ENCODE results near the gene MMP23B. TPM values are rescaled to one million over a fixed set of nuclear protein-coding genes. Genes with fewer than 3 reads are reported as not detected.

Gene MMP23B
- total RNA-seq, 1 donor from 2014 or later = 4.7 TPM

GRCh38 chr1:1609822-1610485 lies 22.0 kb upstream of the MMP23B start:
- DNase-seq (ENCODE audit: low spot score) = no peak
- H2AFZ ChIP-seq (replicated peaks) = no peak overlapping the region
- H3K79me2 ChIP-seq (ENCODE audit: low read depth) = peaks cover 18% of the 10 kb centered on the region
- no peaks in the 10 kb centered on the region for H3K27me3 ChIP-seq
- TF ChIP-seq CTCF (IDR thresholded peaks at IDR 0.05) = no peak
- TF ChIP-seq EZH2 (IDR thresholded peaks at IDR 0.05) = no peak
- no peak for TF ChIP-seq EZH2phosphoT487 (IDR thresholded peaks at IDR 0.05)
- peaks cover 11% of the 10 kb centered on the region for H3F3A ChIP-seq (ENCODE audit: low read depth)
- no peak overlapping the region for H3K4me2 ChIP-seq
- H3K9me3 Mint-ChIP-seq = no peaks in the 10 kb centered on the region
- H3K27ac ChIP-seq = no peak overlapping the region
- peaks cover 6% of the 10 kb centered on the region for H3K4me1 ChIP-seq
- H3K9ac ChIP-seq = no peak overlapping the region
- H3K4me3 Mint-ChIP-seq = no peak overlapping the region
- H3K4me3 ChIP-seq = no peak overlapping the region
- H3K9me3 ChIP-seq (ENCODE audit: low read depth) = no peaks in the 10 kb centered on the region
- peaks cover 2% of the 10 kb centered on the region for H3K27me3 Mint-ChIP-seq (ENCODE audit: insufficient read depth, low read depth)
- H4K20me1 ChIP-seq (ENCODE audit: low read depth) = peaks cover 18% of the 10 kb centered on the region
- H3K4me1 Mint-ChIP-seq = peaks cover 19% of the 10 kb centered on the region
- H3K27ac Mint-ChIP-seq = no peak overlapping the region
- no peaks in the 10 kb centered on the region for H3K36me3 ChIP-seq
- peaks cover 6% of the 10 kb centered on the region for H3K36me3 Mint-ChIP-seq

GRCh38 chr1:1610796-1611195 lies 21.2 kb upstream of the MMP23B start:
- H3K79me2 ChIP-seq (ENCODE audit: low read depth) = peaks cover 19% of the 10 kb centered on the region
- H3K27ac Mint-ChIP-seq = no peak overlapping the region

DNA sequence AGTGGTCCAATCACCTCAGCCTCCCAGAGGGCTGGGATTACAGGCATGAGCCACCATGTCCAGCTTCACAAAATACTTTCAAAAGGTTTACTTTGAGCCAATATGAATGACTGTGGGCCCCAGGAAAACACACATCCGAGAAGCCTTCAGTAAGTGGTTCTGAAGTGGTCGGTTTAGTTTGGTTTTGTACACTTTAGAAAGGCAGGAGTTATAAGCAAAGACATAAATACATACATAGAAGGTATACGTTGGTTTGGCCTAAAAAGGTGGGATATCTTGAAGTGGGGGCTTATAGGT lies 19.9 kb upstream of the MMP23B start:
- H3K27me3 ChIP-seq = no peaks in the 10 kb centered on the region
- no peaks in the 10 kb centered on the region for H3K36me3 ChIP-seq
- H3K4me3 ChIP-seq = no peak overlapping the region
- Mint-ChIP-seq H3K4me3 (no peak overlapping the region), H3K27me3 (ENCODE audit: insufficient read depth, low read depth) (peaks cover 2% of the 10 kb centered on the region), H3K36me3 (peaks cover 6% of the 10 kb centered on the region), H3K9me3 (no peaks in the 10 kb centered on the region), H3K4me1 (peaks cover 21% of the 10 kb centered on the region), H3K27ac (peak overlapping the region; percentile 37)
- no peak overlapping the region for H3K27ac ChIP-seq
- H3K9me3 ChIP-seq (ENCODE audit: low read depth) = no peaks in the 10 kb centered on the region
- TF ChIP-seq EZH2 (IDR thresholded peaks at IDR 0.05) = no peak
- no peak for TF ChIP-seq CTCF (IDR thresholded peaks at IDR 0.05)
- TF ChIP-seq EZH2phosphoT487 (IDR thresholded peaks at IDR 0.05) = no peak
- H3K4me1 ChIP-seq = peaks cover 11% of the 10 kb centered on the region
- peaks cover 28% of the 10 kb centered on the region for H3K79me2 ChIP-seq (ENCODE audit: low read depth)
- H3F3A ChIP-seq (ENCODE audit: low read depth) = peaks cover 19% of the 10 kb centered on the region
- no peak overlapping the region for H2AFZ ChIP-seq (replicated peaks)
- H3K4me2 ChIP-seq = no peak overlapping the region
- DNase-seq (ENCODE audit: low spot score) = no peak
- H4K20me1 ChIP-seq (ENCODE audit: low read depth) = peaks cover 28% of the 10 kb centered on the region
- no peak overlapping the region for H3K9ac ChIP-seq

More at GRCh38 chr1:1610796-1611195, 21.2 kb upstream of the MMP23B start:
- H3K27me3 ChIP-seq = no peaks in the 10 kb centered on the region
- H3K4me3 ChIP-seq = no peak overlapping the region
- H3K4me1 Mint-ChIP-seq = peaks cover 19% of the 10 kb centered on the region
- H2AFZ ChIP-seq (replicated peaks) = no peak overlapping the region
- peaks cover 2% of the 10 kb centered on the region for H3K27me3 Mint-ChIP-seq (ENCODE audit: insufficient read depth, low read depth)
- peaks cover 6% of the 10 kb centered on the region for H3K36me3 Mint-ChIP-seq
- H3K4me1 ChIP-seq = peaks cover 6% of the 10 kb centered on the region
- H3K9ac ChIP-seq = no peak overlapping the region
- no peak for TF ChIP-seq CTCF (IDR thresholded peaks at IDR 0.05)
- no peak for TF ChIP-seq EZH2 (IDR thresholded peaks at IDR 0.05)
- no peak for TF ChIP-seq EZH2phosphoT487 (IDR thresholded peaks at IDR 0.05)
- H3K36me3 ChIP-seq = no peaks in the 10 kb centered on the region
- H3K9me3 ChIP-seq (ENCODE audit: low read depth) = no peaks in the 10 kb centered on the region
- H3K9me3 Mint-ChIP-seq = no peaks in the 10 kb centered on the region
- H3K4me2 ChIP-seq = no peak overlapping the region
- peaks cover 19% of the 10 kb centered on the region for H4K20me1 ChIP-seq (ENCODE audit: low read depth)
- no peak overlapping the region for H3K27ac ChIP-seq
- no peak for DNase-seq (ENCODE audit: low spot score)
- peaks cover 15% of the 10 kb centered on the region for H3F3A ChIP-seq (ENCODE audit: low read depth)
- H3K4me3 Mint-ChIP-seq = no peak overlapping the region
